HG03432 (cell line): Measurements from ENCODE around the gene SYNGR2.

Experiments used
- ATAC-seq: cut with Tn5 transposase; IDR thresholded peaks from one replicate; pipeline ENCODE4 v1.9.1; 2021; ENCODE audit warnings: mild to moderate bottlenecking, moderate library complexity; ENCODE audit not compliant: unreplicated experiment

The SYNGR2 gene, protein sequence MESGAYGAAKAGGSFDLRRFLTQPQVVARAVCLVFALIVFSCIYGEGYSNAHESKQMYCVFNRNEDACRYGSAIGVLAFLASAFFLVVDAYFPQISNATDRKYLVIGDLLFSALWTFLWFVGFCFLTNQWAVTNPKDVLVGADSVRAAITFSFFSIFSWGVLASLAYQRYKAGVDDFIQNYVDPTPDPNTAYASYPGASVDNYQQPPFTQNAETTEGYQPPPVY

DNA sequence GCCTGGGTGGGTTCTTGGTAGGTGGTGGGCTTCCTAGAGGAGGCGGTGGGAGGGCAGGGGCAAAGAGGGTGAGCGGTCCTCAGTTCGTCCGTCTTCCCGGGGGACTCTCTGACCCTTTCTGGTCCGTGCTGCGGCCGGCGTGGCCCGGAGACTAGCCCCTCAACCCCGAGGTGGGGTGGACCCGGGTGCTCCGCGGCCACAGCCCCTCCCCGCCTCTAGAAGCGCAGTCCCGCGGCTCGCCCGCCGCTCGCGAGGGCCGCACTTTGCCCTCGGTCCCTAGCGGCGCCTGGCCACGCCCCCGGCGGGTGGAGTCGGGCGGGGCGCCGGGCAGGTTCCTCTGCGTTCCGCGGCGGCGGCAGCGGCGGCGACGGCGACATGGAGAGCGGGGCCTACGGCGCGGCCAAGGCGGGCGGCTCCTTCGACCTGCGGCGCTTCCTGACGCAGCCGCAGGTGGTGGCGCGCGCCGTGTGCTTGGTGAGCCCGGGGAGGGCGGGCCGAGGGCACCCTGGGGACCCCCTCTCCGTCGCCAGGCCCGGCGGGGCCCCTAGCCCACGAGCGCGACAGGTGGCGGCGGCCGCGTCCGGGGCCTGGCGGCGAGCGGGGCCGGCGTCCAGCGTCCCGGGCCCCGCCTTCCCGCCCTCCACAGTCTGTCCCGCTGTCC is at the start of gene SYNGR2:
TSS of gene SYNGR2 (plus strand) at position 340 of the 661 bp plus-strand sequence. CDS start at position 376, 36 bp downstream.
- ATAC-seq = peak; percentile 55

DNA sequence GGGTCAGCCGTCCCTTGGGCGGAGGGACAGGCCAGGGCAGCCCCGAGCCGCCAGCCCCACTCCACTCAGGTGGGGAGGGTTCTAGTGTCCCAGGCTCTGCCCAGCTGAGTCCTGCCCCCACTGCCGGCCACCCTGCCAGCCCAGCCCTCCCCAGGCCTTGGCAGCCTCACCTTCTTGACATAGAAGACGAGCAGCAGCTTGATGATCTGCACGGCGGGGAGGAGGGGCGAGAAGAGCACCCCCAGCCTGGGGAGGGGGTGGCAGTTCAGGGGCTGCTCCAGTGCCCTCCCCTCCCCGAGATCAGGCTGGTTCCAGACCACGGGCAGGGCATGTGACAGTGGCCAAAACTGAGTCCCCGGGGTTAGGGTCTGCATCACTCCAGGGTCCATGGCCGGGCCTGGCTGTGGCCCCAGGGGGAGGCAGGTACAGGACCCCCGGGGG is 49.6 kb upstream of the SYNGR2 start:
- ATAC-seq = no peak

DNA sequence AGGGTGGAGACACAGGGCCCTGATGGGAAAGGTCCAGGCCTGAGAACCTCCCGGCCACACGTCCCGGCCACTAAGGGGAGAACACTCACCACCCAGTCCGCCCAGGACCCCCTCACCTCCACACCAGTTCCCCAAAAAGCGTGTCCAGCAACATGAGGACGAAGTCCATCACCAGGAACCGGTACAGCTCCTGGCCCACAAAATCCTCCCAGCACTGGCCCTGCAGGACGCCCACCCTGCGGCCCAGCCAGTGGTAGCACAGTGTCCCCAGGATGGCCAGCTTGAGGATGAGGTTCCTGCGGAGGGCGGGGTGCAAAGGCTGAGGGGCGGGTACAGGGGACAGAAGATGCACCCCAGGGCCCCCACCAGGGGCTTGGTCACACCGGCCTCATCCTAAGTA is 47.8 kb upstream of the SYNGR2 start:
- ATAC-seq = no peak

DNA sequence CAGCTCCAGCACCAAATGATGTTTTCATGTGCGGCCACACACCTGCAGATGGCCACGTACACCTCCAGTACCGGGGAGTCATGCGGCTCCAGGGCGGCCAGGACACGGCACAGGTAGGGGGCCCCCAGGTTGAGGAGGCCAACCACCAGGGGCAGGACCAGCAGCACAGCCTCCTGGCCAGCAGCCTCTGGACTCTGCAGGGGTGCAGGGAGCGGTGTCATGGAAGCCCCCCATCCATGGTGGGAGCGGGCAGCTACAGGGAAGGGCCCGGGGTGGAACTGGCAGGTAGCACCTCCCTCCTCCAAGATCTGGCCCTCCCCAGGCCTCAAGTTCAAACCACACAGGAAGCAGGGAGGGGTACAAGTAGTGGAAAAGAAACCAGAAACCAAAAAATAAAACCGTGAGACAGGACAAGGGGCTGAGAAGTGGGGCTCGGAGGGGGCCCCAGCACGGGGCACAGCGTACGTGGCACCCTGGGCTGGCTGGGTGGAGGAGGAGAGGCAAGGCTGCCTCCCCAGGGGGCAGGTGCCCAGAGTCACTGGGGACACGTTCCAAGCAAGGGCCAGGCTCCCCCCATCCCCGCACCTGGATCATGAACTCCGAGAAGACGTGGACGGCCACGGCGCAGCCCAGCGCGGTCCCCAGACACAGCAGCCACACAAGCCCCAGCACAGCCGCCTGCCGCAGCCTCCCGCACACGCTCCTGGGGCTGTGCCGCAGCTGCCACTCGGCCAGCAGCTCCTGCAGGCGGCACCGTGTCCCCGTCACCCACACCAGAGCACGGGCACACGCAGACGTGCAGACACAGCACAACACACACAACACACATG is 47.2 kb upstream of the SYNGR2 start:
- ATAC-seq = no peak

DNA sequence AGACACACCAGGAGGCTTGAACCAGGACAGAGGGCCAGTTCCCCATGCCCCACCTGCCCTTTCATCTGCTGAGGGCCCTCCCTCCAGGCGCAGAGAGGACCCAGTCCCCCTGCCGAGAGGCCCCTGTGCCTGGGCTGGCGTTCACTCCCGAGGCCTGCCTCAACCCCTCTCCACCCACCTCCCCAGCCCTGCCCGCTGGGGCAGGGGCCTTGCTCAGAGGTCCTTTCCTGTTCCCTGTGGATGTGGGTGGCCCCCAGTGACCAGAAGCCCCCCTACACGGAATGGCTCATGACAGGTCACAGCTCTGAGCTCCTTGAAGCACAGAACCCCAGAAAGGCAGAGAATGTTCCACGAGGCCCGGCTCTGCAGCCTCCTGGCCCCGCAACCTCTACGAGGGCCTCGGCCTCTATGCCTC is 46.6 kb upstream of the SYNGR2 start:
- no peak for ATAC-seq

DNA sequence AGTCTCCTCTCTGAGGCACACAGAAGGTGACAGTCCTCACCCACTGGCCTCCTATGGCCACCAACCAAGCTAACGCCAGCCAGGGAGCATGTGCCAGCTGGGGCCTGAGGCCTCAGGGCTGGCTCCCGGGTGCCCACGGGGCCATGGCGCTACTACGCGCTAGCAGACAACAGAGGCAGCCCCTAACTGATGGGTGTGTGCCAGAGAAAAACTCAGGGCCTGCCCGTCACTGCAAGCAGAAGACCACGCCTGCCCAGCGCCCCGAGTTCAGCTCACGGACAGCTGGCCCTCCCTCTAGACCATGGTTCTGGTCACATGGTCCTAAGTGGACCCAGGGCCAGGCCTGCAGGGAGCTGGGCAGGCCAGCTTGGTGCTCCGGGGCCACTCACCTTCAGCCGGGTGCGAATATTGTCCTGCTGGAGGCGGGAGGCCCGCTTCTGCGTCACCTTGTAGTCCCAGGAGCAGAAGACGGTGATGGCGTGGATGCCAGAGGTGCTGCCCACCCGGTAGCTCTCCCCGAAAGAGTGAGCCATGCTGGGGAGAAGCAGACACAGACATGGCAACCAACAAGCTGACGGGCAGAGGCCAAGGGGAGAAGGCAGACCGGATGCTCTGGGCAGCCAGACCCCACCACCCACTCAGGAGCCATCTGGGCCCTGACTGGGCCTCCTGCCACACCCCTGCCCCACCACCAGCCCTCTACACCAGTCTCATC is 46.0 kb upstream of the SYNGR2 start:
- no peak for ATAC-seq

DNA sequence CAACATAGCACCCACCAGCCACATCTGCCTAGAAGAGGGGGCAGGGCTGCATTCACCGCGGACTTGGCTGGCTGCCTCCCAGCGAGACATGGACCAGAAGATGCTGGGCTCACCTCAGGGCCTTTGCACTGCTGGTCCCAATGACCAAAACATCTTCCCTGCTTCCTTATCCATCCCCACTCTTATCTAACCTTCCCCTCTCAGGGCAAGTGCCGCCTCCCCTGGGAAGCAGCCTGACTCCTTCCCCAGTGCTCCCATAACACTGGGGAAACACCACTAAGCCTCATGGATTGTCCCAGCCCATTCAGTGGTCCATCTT is 45.5 kb upstream of the SYNGR2 start:
- no peak for ATAC-seq

DNA sequence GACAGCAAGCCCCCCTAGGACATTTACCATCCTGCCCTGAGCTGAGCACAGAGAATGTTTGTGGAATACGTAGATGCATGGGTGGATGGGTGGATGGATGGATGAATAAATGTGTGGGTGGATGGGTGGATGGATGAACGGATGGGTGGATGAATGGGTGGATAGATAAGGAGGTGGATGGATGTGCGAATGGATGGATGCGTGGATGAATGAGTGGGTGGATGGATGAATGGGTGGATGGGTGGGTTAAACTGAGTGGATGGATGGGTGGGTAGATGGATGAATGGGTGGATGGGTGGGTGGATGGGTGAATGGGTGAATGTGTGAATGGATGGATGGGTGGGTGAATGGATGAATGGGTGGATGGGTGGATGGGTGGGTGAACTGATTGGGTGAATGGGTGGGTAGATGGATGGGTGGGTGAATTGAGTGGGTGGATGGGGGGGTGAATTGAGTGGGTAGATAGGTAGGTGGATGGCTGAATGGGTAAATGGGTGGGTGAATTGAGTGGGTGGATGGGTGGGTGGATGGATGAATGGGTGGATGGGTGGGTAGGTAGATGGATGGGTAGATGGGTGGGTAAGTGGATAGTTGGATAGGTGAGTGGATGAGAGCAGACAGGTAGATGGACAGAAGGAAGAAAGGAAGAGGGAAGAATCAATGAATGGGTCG is 45.0 kb upstream of the SYNGR2 start:
- no peak for ATAC-seq

DNA sequence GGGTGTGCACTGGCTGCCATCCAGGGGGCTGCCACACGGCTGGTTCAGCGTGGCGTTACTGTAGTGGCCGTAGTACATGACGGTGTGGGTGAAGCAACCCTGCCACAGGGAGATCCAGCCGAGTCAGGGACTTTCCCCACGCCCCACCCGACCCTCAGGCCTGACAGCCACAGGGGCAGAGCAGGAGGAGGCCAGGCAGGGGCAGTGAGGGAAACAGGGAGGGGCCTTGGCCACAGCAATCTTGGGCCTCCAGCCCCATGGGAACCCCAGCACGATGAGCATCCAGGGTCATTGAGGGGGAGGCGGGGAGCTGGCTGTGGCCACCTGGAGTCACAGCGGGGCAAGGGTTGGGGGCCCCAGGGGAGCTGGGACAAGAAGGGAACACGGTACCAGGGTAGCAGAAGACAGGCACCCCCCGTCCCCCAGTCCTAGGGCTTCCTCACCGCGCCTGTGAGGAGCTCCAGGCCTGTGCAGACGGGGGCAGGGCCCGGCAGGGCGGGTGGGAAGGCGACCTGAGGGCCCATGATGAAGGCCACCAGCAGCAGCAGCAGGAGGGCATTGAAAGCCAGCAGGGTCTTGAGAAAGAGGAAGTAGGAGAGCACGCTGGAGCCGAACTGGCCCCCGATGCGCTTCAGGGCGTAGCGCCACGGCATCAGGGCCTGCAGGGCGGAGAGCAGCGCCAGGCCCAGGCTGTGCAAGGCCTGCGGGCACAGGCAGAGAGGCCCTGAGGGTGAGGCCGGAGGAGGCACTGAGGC is 44.1 kb upstream of the SYNGR2 start:
- no peak for ATAC-seq

DNA sequence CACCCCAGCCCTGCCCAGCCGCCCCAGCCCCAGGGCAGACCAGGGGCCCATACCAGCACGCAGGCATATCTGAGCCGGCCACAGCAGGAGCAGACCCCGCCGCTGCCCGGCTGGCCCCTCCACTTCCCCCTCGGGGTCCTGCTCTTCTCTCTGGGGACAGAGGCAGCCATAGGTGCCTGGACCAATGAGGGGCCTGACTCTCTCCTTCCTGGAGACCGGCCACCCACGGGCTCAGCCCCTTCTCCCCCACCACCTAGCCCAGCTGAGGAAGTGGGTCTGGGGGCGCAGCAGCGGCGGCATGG is 43.6 kb upstream of the SYNGR2 start:
- ATAC-seq = no peak

DNA sequence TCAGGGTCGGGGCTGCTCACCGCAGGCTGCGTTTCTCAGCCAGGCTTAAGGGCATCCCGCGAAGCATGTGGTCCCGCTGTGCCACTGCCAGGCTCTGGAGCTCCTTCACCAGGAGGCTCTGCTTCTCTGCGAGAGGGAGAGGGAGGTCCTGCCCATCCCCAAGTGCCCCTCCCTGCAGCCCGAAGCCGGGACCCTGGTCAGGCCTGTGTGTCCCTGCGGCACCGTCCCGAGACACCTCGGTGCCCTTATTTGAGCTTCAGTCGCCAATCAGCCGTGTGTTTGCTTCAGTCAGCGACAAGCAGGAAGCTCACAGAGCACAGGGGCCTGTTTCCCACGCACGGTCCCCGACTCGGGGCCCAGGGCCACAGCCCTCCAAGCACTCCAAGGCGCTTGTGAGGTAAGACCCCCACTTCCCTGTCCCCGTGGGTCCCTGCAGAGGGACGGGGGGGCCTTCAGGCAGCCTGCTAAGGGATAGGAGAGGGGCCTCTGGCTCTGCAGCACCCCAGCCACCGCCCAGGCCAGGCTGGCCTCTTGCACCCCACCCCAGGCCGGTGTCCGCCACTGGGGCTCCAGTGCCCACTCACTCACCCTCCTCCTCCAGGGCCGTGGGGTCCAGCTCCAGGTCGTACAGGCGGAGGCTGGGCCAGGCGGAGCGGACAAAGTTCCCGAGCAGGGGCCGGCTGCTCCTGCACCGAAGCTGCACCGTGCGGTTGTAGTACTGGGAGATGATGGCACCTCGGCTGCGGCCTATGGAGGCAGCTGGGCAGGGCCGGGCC is 43.1 kb upstream of the SYNGR2 start:
- ATAC-seq = no peak

DNA sequence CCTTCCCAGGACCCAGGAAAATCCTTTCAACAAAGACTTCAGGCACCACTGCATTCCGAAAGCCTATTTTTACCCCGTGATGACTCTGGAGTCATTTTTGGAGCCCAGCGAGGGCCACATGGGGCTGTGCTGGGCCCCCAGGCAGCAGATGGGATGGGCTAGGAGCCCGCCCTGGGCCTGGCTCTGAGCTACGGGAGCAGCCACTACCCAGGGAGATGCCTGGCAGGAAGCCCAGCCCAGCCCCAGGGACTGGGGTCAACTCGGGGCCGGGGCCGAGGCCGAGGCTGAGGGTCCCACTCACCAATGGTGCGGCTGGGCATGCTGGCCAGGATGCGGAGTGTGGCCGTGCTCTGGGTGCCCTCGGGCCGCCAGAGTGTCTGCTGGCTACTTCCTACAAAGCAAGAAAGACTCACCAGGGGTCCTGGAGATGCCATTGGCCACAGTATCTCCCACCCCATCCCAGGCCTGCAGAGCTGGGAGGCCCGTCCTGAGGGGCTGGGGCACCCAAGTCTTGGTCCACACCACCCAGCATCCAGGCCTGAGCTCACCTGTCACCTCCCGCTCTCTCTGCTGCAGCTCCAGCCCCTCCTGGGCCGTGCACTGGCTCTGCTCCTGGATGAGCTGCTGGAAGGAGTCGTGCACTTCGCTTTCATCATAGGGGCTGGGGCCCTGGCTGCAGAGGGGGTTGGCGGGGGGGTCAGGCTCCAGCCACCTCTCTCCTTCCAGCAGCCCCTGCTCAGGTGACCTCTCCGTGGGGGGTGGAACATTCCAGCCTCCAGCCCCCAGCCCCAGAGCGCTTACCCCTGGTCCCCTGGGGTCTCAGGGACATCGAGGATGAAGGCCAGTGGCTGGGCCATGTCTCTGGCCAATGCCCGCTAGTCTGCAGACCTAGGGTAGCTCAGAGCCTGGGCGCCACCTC is 42.1 kb upstream of the SYNGR2 start:
- no peak for ATAC-seq

DNA sequence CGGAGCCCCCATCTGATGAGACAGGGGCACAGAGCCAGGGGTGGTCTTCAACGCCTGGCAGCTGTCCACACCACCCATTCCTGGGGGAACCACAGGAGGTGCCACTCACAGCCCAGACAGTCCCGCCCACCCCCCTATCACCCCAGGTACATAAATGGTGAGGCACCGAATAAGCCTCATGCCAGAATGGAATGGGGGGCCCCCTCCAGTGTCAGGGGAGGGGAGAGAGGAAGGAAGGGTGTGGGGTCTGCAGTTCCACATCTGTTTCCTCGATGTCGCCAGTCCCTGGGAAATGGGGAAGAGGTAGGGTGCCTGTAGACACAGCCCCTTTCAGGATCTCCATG is 41.5 kb upstream of the SYNGR2 start:
- ATAC-seq = no peak

DNA sequence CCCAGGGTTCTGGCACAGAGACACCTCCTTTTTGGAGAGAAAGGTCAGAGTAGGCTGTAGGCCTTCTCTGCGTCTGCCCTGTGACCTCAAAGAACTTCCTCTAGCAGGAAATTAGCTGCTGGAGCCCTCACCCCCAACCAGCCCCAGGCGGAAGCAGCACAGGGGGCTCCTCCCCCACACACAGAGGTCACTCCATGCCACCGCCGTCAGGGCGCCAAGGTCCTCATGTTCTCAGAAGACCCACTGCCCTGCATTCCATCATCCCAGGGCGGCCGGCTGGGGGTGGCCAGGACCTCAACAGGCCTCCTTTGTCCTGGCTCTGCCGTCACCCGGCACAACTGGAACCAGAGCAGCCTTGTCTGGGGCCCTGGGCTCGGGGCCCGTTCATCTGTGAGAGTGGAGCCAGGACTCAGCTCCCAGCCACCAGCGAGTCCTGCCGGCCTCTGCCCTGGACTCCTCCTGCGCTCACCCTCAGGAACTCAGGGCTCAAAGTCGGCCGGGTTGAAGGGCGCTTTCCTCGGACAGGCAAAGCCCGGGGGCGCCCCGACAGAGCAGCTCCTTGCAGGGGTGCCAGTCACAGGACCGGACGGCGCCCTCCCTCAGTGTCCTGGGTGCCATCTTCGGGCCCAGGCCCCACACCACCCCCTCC is 41.0 kb upstream of the SYNGR2 start:
- no peak for ATAC-seq

DNA sequence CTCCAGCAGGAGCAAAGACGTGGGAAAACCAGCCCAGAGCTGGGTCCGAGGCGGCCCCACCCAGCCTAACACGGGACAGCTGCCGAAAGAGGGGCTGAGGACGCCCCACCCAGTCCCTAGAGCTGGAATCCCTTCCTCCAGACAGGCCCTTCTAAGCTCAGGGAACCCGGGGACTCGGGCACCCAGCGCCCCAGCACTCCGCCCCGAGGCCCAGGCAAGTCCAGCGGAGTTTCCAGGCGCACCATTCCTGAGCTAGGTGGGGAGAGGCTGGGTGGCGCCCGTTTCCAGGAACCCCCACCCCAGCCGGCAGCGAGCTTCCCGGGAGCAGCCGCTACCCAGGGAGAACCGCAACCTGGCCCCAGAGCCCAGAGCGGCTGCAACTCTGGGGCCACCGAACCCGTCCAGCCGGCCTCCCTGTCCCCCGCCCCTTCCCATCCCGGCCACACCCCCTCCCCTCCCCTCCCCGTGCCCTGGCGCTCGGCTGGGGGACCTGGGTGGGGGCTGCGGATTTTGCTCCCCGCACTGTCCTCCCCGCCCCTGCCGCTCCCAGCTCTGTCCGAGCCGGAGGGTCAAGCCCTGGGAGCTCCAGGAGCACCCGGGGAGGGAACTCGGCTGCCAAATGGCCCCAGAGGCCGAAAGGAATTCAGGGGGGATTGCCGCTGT is 40.4 kb upstream of the SYNGR2 start:
- peak; percentile 1 for ATAC-seq

DNA sequence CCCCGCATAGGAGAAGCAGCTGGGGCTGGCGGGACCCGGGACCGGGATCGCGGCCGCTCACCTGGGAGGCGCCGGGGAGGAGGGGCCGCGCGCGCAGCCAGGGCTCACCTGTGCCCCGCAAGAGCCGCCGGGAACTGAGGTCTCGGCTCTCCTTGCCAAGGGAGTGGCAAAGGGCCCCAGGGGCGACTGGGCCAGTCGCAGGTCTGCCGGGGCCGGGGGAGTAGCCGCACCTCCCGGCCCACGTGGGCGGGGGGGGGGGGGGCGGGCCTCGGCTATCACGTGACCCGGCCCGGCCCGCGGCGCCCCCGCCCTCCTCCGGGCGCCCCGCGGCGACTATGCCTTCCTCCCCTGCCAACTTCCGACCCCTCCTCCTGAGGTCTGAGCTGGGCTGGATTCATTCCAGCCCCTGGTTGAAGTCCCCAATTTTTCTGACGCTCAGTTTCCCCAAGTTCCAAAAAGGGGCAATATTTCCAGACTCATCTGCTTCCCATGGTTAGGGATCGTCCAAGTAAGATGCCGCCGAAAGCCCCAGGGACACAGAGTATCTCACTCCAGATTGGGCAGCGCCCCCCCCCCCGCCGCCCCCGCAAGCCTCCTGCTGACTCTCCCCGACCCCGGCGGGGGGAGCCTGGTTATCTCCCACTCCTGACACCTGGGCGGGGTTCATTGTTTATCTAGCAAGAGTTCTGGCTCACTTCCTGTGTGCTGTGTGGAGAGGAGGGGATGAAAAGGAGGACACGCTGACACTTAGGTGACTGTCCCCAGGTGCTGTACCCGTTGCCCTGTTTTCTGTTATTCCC is 39.6 kb upstream of the SYNGR2 start, which contains the start of gene TMC6:
TSS of gene TMC6 (minus strand) at position 205 of the 800 bp plus-strand sequence. CDS start 1,923 bp downstream, outside the sequence.
- peak; percentile 28 for ATAC-seq
